PC-9 (cell line): ENCODE results near the gene HEPHL1.

Experiments used
- CTCF ChIP-seq: fragments of 200-600 bp; sonication (generic); conservative IDR thresholded peaks from 2 replicates; pipeline ENCODE4 v1.6.1; 2017; ENCODE audit warnings: mixed run types, antibody characterized with exemption, mild to moderate bottlenecking, moderate library complexity
- EZH2 ChIP-seq: fragments of 200-600 bp; sonication (generic); IDR thresholded peaks from 2 replicates; pipeline ENCODE4 v1.8.0; 2017; ENCODE audit warnings: antibody characterized with exemption, low read depth

DNA sequence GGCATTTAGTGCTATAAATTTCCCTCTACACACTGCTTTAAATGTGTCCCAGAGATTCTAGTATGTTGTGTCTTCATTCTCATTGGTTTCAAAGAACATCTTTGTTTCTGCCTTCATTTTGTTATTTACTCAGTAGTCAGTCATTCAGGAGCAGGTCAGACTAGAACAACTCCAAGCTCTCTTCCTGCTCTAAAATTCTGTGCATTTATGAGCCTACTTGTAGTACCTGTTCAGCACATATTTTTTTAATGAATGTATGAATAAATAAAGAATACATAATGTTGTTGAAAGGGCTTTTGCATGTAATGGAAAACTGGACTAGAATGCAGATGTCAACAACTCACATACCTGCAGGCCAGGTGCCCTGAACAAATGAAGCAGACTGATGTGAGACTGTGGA, 13.7 kb upstream of the HEPHL1 start:
- TF ChIP-seq CTCF (no peak), EZH2 (no peak)
